ENCODE data around the gene GMDS. TPM values are rescaled to one million over a fixed set of nuclear protein-coding genes. Genes with fewer than 3 reads are reported as not detected.
"Not testable (repeated sequence)": the region's sequence is repeated elsewhere in the genome, so short reads cannot be mapped to it uniquely, and the experiment has no call there.

The GMDS gene
- total RNA-seq, 1 donor from 2014 or later: 34.0 TPM

- TF ChIP-seq CTCF (IDR thresholded peaks at IDR 0.05): no peak
- Mint-ChIP-seq H3K4me3 (ENCODE audit: unreplicated experiment) (no peak overlapping the region), H3K27ac (ENCODE audit: unreplicated experiment) (no peak overlapping the region), H3K9me3 (ENCODE audit: low read depth) (no peaks in the 10 kb centered on the region), H3K27me3 (ENCODE audit: low read depth) (no peaks in the 10 kb centered on the region), H3K36me3 (ENCODE audit: low read depth) (no peaks in the 10 kb centered on the region), H3K4me1 (ENCODE audit: low read depth) (peaks cover 18% of the 10 kb centered on the region)
- no peak for DNase-seq (ENCODE audit: low spot score)
Measured at GRCh38 chr6:1670711-1671462, 574.5 kb downstream of the GMDS start.

GRCh38 chr6:1669996-1670395, 575.4 kb downstream of the GMDS start:
- Mint-ChIP-seq H3K36me3 (ENCODE audit: low read depth) (no peaks in the 10 kb centered on the region), H3K4me1 (ENCODE audit: low read depth) (peaks cover 18% of the 10 kb centered on the region), H3K9me3 (ENCODE audit: low read depth) (no peaks in the 10 kb centered on the region), H3K4me3 (ENCODE audit: unreplicated experiment) (no peak overlapping the region), H3K27ac (ENCODE audit: unreplicated experiment) (no peak overlapping the region), H3K27me3 (ENCODE audit: low read depth) (no peaks in the 10 kb centered on the region)
- TF ChIP-seq CTCF (IDR thresholded peaks at IDR 0.05): no peak
- DNase-seq (ENCODE audit: low spot score): no peak

GRCh38 chr6:1668456-1668855, 576.9 kb downstream of the GMDS start:
- not testable (repeated sequence) for H3K27ac Mint-ChIP-seq (ENCODE audit: unreplicated experiment); H3K4me3 Mint-ChIP-seq (ENCODE audit: unreplicated experiment); DNase-seq (ENCODE audit: low spot score); H3K27me3 Mint-ChIP-seq (ENCODE audit: low read depth); H3K36me3 Mint-ChIP-seq (ENCODE audit: low read depth); H3K9me3 Mint-ChIP-seq (ENCODE audit: low read depth)
- peaks cover 20% of the 10 kb centered on the region for H3K4me1 Mint-ChIP-seq (ENCODE audit: low read depth)

GRCh38 chr6:1667805-1668175, 577.6 kb downstream of the GMDS start:
- Mint-ChIP-seq H3K9me3 (ENCODE audit: low read depth) (no peaks in the 10 kb centered on the region), H3K36me3 (ENCODE audit: low read depth) (no peaks in the 10 kb centered on the region), H3K4me3 (ENCODE audit: unreplicated experiment) (no peak overlapping the region), H3K4me1 (ENCODE audit: low read depth) (peaks cover 23% of the 10 kb centered on the region), H3K27ac (ENCODE audit: unreplicated experiment) (no peak overlapping the region), H3K27me3 (ENCODE audit: low read depth) (no peaks in the 10 kb centered on the region)
- no peak for TF ChIP-seq CTCF (IDR thresholded peaks at IDR 0.05)
- DNase-seq (ENCODE audit: low spot score): no peak

- H3K36me3 Mint-ChIP-seq (ENCODE audit: low read depth): no peaks in the 10 kb centered on the region
- H3K27ac Mint-ChIP-seq (ENCODE audit: unreplicated experiment): no peak overlapping the region
- no peaks in the 10 kb centered on the region for H3K27me3 Mint-ChIP-seq (ENCODE audit: low read depth)
- no peak for DNase-seq (ENCODE audit: low spot score)
- H3K9me3 Mint-ChIP-seq (ENCODE audit: low read depth): no peaks in the 10 kb centered on the region
- peaks cover 28% of the 10 kb centered on the region for H3K4me1 Mint-ChIP-seq (ENCODE audit: low read depth)
- no peak overlapping the region for H3K4me3 Mint-ChIP-seq (ENCODE audit: unreplicated experiment)
- TF ChIP-seq CTCF (IDR thresholded peaks at IDR 0.05): no peak
Measured at GRCh38 chr6:1667012-1667804, 578.2 kb downstream of the GMDS start.
